ENCODE data around the gene FBXL7.

The FBXL7 gene

DNA sequence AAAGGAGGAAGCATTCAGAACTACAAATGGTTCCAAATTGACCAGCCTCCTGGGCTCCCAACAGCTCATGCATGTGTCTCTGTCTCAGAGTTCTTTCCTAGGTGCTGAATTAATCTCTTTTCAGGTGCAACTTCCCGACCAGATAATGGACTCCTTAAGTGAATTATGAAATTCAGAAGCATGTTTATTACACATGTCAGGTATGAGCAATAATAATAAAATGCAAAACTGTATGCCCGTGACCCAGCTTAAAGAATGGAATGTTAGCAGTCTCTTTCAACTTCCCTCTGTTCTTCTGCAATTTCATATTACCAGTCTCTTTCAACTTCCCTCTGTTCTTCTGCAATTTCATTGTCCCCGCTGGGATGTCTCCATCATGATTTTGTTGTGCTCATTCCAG, 60.4 kb downstream of the FBXL7 start:
- H3K27me3 ChIP-seq (replicated peaks; ENCODE audit: control insufficient read depth, insufficient read depth, low read length): no peaks in the 10 kb centered on the region
- TF ChIP-seq, protein P1, sequence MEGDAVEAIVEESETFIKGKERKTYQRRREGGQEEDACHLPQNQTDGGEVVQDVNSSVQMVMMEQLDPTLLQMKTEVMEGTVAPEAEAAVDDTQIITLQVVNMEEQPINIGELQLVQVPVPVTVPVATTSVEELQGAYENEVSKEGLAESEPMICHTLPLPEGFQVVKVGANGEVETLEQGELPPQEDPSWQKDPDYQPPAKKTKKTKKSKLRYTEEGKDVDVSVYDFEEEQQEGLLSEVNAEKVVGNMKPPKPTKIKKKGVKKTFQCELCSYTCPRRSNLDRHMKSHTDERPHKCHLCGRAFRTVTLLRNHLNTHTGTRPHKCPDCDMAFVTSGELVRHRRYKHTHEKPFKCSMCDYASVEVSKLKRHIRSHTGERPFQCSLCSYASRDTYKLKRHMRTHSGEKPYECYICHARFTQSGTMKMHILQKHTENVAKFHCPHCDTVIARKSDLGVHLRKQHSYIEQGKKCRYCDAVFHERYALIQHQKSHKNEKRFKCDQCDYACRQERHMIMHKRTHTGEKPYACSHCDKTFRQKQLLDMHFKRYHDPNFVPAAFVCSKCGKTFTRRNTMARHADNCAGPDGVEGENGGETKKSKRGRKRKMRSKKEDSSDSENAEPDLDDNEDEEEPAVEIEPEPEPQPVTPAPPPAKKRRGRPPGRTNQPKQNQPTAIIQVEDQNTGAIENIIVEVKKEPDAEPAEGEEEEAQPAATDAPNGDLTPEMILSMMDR (IDR thresholded peaks at IDR 0.05; ENCODE audit: insufficient read depth, low read length, poor library complexity, severe bottlenecking): no peak
- DNase-seq (ENCODE audit: extremely low read depth, insufficient read length): no peak
- no peaks in the 10 kb centered on the region for H3K36me3 ChIP-seq (ENCODE audit: control insufficient read depth, insufficient read depth, low read length)
- no peak overlapping the region for H3K4me3 ChIP-seq (replicated peaks; ENCODE audit: low read depth, low read length)

DNA sequence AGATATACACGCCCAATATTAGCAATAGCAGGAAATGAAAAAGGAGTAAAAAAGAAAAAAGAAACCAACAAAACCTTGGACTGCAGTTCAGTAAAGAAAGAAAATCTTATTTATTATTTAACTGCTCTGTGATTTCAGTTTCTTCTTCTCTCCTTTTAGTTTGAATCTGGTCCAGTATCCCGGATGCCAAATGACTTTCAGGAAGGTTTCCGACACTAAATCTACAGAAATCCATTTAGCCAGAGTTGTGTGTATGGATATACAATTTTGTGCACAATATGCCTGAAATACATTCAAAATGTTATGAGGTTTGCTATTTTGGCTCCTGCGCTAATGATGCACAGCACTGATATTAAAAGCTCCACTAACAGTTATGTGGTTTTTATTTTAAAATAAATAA, 64.5 kb downstream of the FBXL7 start:
- H3K4me3 ChIP-seq (replicated peaks; ENCODE audit: low read depth, low read length): no peak overlapping the region
- TF ChIP-seq, protein P1 (IDR thresholded peaks at IDR 0.05; ENCODE audit: insufficient read depth, low read length, poor library complexity, severe bottlenecking): no peak
- DNase-seq (ENCODE audit: extremely low read depth, insufficient read length): no peak

DNA sequence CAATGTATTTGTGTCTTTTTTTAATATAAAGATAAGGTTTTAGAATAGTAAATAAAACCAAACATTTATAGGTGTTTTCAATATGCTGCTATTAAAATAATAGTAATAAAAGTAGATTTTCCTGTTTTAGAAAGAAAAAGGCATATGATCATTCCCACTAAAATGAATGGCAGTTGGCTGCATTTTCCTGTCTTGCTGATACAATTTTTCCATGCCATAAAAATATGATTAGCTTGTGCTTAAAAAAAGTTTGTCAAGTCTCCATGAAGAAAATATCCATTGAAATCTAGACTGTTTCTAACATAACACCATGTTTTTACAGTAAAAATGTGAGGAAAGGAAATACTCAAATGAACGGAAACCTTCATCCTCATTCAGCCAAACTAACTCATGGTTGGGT, 65.0 kb downstream of the FBXL7 start:
- no peaks in the 10 kb centered on the region for H3K27me3 ChIP-seq (replicated peaks; ENCODE audit: control insufficient read depth, insufficient read depth, low read length)
- TF ChIP-seq, protein P1 (IDR thresholded peaks at IDR 0.05; ENCODE audit: insufficient read depth, low read length, poor library complexity, severe bottlenecking): no peak
- no peaks in the 10 kb centered on the region for H3K36me3 ChIP-seq (ENCODE audit: control insufficient read depth, insufficient read depth, low read length)
- DNase-seq (ENCODE audit: extremely low read depth, insufficient read length): no peak
- no peak overlapping the region for H3K4me3 ChIP-seq (replicated peaks; ENCODE audit: low read depth, low read length)

More for the DNA sequence above, 64.5 kb downstream of the FBXL7 start:
- no peaks in the 10 kb centered on the region for H3K36me3 ChIP-seq (ENCODE audit: control insufficient read depth, insufficient read depth, low read length)
- no peaks in the 10 kb centered on the region for H3K27me3 ChIP-seq (replicated peaks; ENCODE audit: control insufficient read depth, insufficient read depth, low read length)

DNA sequence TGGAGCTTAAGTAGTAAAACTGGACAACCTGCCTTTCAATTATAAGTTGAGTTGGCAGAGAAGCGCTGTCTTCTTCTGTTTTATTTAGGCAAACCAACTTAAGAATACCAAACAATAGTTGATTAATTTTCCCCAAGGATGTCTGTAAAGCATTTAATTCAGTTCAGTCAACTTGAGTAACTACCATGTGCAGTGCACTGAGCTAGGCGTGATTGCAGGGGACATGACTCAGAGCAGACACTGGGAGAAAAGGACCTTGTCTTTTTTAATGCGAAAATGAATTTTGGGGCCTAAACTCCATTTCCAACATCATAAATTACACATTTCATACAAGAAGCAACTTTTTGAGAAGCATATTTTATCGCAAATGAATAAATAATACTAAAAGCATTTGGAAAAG, 66.3 kb downstream of the FBXL7 start:
- H3K4me3 ChIP-seq (replicated peaks; ENCODE audit: low read depth, low read length): no peak overlapping the region
- H3K36me3 ChIP-seq (ENCODE audit: control insufficient read depth, insufficient read depth, low read length): no peaks in the 10 kb centered on the region
- DNase-seq (ENCODE audit: extremely low read depth, insufficient read length): no peak
- H3K27me3 ChIP-seq (replicated peaks; ENCODE audit: control insufficient read depth, insufficient read depth, low read length): no peaks in the 10 kb centered on the region
- TF ChIP-seq, protein P1 (IDR thresholded peaks at IDR 0.05; ENCODE audit: insufficient read depth, low read length, poor library complexity, severe bottlenecking): no peak

DNA sequence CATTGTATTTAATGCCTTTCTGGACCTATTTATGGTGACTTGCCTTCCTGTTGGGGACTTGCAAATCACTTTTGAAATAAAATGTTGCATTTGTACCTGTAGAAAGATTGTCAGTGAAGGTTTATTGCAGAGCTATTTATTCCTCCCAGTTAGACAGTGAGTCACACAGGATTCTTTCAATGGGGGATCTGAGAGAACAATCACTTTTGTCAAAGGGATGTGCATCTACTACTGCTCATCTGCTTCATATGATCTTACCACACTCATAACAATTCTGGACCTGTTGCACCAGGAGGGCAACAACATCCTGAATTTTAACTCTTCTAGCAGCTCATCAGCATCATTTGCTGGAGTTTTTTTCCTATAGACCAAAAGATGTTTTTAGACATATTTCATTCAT, 66.8 kb downstream of the FBXL7 start:
- TF ChIP-seq, protein P1 (IDR thresholded peaks at IDR 0.05; ENCODE audit: insufficient read depth, low read length, poor library complexity, severe bottlenecking): no peak
- H3K27me3 ChIP-seq (replicated peaks; ENCODE audit: control insufficient read depth, insufficient read depth, low read length): no peaks in the 10 kb centered on the region
- no peak for DNase-seq (ENCODE audit: extremely low read depth, insufficient read length)
- no peak overlapping the region for H3K4me3 ChIP-seq (replicated peaks; ENCODE audit: low read depth, low read length)
- H3K36me3 ChIP-seq (ENCODE audit: control insufficient read depth, insufficient read depth, low read length): no peaks in the 10 kb centered on the region

DNA sequence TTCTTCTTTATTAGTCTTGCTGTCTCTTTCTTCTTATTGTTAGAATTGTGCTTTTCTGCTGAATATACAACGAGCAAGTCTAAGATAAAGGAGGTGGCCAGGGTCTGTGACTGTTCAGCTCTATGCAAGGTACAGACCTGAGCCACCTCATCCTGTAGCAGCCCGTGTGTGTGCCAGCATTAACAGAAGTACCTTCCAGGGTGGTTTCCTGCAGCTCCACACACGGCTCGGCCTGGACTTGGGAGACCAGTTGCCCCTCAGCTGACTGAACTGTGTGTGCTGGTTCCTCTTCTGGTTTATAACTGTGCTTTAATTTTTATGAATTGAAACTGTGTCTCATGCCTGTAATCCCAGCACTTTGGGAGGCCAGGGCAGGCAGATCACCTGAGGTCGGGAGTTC, 70.5 kb downstream of the FBXL7 start:
- H3K4me3 ChIP-seq (replicated peaks; ENCODE audit: low read depth, low read length): no peak overlapping the region
- no peaks in the 10 kb centered on the region for H3K27me3 ChIP-seq (replicated peaks; ENCODE audit: control insufficient read depth, insufficient read depth, low read length)
- no peak for DNase-seq (ENCODE audit: extremely low read depth, insufficient read length)
- H3K36me3 ChIP-seq (ENCODE audit: control insufficient read depth, insufficient read depth, low read length): no peaks in the 10 kb centered on the region
- TF ChIP-seq, protein P1 (IDR thresholded peaks at IDR 0.05; ENCODE audit: insufficient read depth, low read length, poor library complexity, severe bottlenecking): no peak
